OCI-LY3 (cell line): ENCODE measurements around the gene PCP2.

Source experiments
- H2AFZ ChIP-seq: fragments of 200-600, 300-600 bp; shearing (Covaris generic); 2 replicates; pipeline ENCODE4 v1.6.0; 2014; ENCODE audit warnings: antibody characterized with exemption, low read depth, low read length
- H3K27ac ChIP-seq: fragments of 200-600, 300-600 bp; sonication (generic); 2 replicates; pipeline ENCODE4 v1.5.1; 2014; ENCODE audit warnings: mild to moderate bottlenecking, low read length, moderate library complexity, mixed read lengths
- H3K27me3 ChIP-seq: fragments of 200-600, 300-600 bp; sonication (generic); 2 replicates; pipeline ENCODE4 v1.6.1; 2014; ENCODE audit warnings: low read depth, low read length, mixed read lengths
- H3K36me3 ChIP-seq: fragments of 200-600, 300-600 bp; sonication (generic); replicated peaks from 2 replicates; pipeline ENCODE3; 2014; ENCODE audit warnings: low read depth, low read length, mixed read lengths
- H3K4me1 ChIP-seq: fragments of 300-600, 200-600 bp; sonication (generic); 2 replicates; pipeline ENCODE4 v1.6.1; 2014; ENCODE audit warnings: low read length, mixed read lengths
- H3K4me2 ChIP-seq: fragments of 200-600, 300-600 bp; sonication (generic); 2 replicates; pipeline ENCODE4 v1.6.1; 2014; ENCODE audit warnings: low read length, mixed read lengths
- H3K4me3 ChIP-seq: fragments of 300-600, 200-600 bp; sonication (generic); 2 replicates; pipeline ENCODE4 v1.5.1; 2014; ENCODE audit warnings: antibody characterized with exemption, mild to moderate bottlenecking, low read length, moderate library complexity
- H3K79me2 ChIP-seq: fragments of 300-600, 200-600 bp; shearing (Covaris generic); 2 replicates; pipeline ENCODE4 v1.6.1; 2014; ENCODE audit warnings: mild to moderate bottlenecking, low read length, mixed read lengths
- H3K9ac ChIP-seq: fragments of 300-600, 200-600 bp; shearing (Covaris generic); 2 replicates; pipeline ENCODE4 v1.6.0; 2014; ENCODE audit warnings: mild to moderate bottlenecking, low read length, moderate library complexity
- H3K9me3 ChIP-seq: fragments of 200-600, 300-600 bp; shearing (Covaris generic); 2 replicates; pipeline ENCODE4 v1.6.1; 2014; ENCODE audit warnings: low read length, mixed read lengths; ENCODE audit not compliant: insufficient read depth
- H4K20me1 ChIP-seq: fragments of 200-600, 300-600 bp; sonication (generic); 2 replicates; pipeline ENCODE4 v1.6.1; 2016; ENCODE audit warnings: low read length, mixed read lengths; ENCODE audit not compliant: insufficient read depth
- CTCF ChIP-seq: fragments of 200-600, 300-600 bp; sonication (generic); IDR thresholded peaks from 2 replicates; pipeline ENCODE4 v1.5.1; 2014; ENCODE audit warnings: antibody characterized with exemption, low read length, low read depth
- EZH2phosphoT487 ChIP-seq: fragments of 200-600 bp; shearing (Covaris generic); IDR thresholded peaks from 2 replicates; pipeline ENCODE4 v1.6.1; 2018; ENCODE audit warnings: antibody characterized with exemption, mixed run types, low read depth

Gene PCP2

DNA sequence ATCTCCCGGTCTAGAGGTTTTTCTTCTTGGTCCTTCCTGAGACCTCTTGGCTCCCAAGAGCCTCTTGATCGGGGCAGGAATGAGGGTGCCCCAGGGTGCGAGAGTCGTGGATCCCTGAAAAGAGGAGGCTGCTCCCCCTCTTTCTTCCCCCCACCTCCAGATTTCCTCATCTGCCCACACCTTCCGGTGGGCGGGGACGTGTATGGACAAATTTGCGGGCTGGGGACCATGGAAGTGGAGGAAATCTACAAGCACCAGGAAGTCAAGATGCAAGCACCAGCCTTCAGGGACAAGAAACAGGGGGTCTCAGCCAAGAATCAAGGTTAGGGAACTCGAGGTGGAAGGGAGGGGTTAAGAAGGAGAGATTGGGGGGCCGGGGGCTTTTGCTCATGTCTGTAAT lies 43.3 kb upstream of the PCP2 start, which contains the start of gene MCEMP1:
MCEMP1 (plus strand) TSS at position 237 of the 400 bp plus-strand sequence; CDS start at position 268, 31 bp downstream.
- TF ChIP-seq CTCF (no peak), EZH2phosphoT487 (no peak)
- Histone ChIP-seq H3K4me3 (no peak within 1 kb of the TSS), H3K4me1 (peaks cover 23% of the 10 kb centered on the region), H3K4me2 (no peak within 1 kb of the TSS), H3K27me3 (peaks cover 45% of the 10 kb centered on the region), H3K79me2 (peaks cover 11% of the 10 kb centered on the region), H3K27ac (no peak within 1 kb of the TSS), H2AFZ (no peak within 1 kb of the TSS), H3K9me3 (no peaks in the 10 kb centered on the region), H3K36me3 (no peaks in the 10 kb centered on the region), H4K20me1 (no peaks in the 10 kb centered on the region), H3K9ac (no peak within 1 kb of the TSS)

GRCh38 chr19:7676376-7676775 lies 42.9 kb upstream of the PCP2 start:
- Histone ChIP-seq H3K27me3 (peaks cover 45% of the 10 kb centered on the region), H3K9me3 (no peaks in the 10 kb centered on the region), H3K4me2 (no peak overlapping the region), H3K79me2 (peaks cover 6% of the 10 kb centered on the region), H3K4me1 (peaks cover 19% of the 10 kb centered on the region), H3K36me3 (no peaks in the 10 kb centered on the region), H3K27ac (no peak overlapping the region), H3K4me3 (no peak overlapping the region), H3K9ac (no peak overlapping the region), H2AFZ (no peak overlapping the region), H4K20me1 (no peaks in the 10 kb centered on the region)
- TF ChIP-seq CTCF, result no peak
- no peak for TF ChIP-seq EZH2phosphoT487

DNA sequence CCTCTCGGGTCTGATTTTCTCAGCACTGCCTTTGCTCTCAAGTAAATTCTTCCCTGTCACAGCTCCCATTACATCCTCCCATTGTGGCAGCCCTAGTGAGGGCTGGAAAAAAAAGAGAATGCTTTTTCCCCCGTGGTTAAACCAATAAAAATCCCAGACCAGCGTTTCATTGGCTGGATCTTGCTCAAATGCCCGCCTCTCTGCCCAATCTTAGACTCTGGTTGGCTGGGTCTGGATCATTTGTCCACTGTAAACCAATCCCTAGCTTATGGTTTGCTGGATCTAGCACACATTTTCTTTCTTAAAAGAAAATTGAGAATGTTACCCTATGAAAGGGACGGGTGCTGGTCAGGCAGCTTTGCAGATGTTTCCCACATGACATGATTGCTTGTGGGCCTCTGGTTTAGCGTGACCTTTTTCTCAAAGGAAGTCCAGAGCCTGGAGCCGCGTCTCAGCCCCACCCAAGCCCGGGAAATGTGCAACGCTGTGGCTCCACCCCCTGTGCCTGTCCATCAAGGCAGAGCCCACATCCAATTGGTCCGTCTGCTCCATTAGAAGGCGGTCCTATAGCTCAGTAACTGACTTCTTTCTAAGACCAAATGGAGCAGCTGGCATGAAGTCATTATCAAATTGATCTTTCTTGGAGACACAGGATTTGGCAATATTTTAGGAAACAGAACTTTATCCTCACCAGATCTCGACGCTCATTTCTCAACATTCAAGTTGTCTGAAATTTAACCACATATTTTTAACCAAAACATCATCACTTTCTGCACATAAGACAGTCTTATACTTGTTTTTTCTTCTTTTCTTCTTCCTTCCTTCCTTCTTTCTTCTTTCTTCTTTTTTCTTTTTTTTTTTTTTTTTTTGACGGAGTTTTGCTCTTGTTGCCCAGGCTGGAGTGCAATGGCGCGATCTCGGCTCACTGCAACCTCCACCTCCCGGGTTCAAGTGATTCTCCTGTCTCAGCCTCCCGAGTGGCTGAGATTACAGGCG lies 40.8 kb upstream of the PCP2 start:
- Histone ChIP-seq H4K20me1 (no peaks in the 10 kb centered on the region), H3K4me1 (peaks cover 5% of the 10 kb centered on the region), H3K79me2 (no peaks in the 10 kb centered on the region), H3K4me3 (no peak overlapping the region), H3K9me3 (no peaks in the 10 kb centered on the region), H2AFZ (no peak overlapping the region), H3K27ac (no peak overlapping the region), H3K4me2 (0 out of 2 replicates have a peak overlapping the region, but pooled peaks have one; percentile 1), H3K27me3 (peaks cover 48% of the 10 kb centered on the region), H3K9ac (no peak overlapping the region), H3K36me3 (no peaks in the 10 kb centered on the region)
- TF ChIP-seq EZH2phosphoT487 (no peak), CTCF (no peak)

DNA sequence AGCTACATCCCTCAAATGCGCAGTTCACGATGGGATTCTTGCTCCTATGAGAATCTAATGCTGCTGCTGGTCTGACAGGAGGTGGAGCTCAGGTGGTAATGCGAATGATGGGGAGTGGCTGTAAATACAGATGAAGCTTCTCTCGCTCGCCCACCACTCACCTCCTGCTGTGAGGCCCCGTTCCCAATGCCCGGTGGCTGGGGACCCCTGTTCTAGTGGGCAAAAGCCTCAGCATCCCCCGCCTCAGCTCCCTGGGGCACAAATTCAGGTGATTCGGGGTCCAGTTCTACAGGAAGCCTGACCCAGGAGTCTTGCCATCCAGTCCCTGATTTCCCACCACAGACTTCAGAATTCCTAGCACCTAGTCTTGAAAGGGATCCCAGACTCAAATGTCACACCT lies 39.0 kb upstream of the PCP2 start:
- Histone ChIP-seq H4K20me1 (no peaks in the 10 kb centered on the region), H3K79me2 (no peaks in the 10 kb centered on the region), H3K36me3 (no peaks in the 10 kb centered on the region), H3K9me3 (no peaks in the 10 kb centered on the region), H3K27ac (no peak overlapping the region), H3K4me3 (no peak overlapping the region), H2AFZ (no peak overlapping the region), H3K9ac (no peak overlapping the region), H3K27me3 (peaks cover 43% of the 10 kb centered on the region), H3K4me1 (no peaks in the 10 kb centered on the region), H3K4me2 (no peak overlapping the region)
- TF ChIP-seq CTCF (no peak), EZH2phosphoT487 (no peak)
